8988T (cell line): ENCODE data around the gene ENOX2.

ENCODE experiments used
- DNase-seq: peaks from one replicate; pipeline ENCODE4 v3.0.0; 2011

Gene ENOX2

DNA sequence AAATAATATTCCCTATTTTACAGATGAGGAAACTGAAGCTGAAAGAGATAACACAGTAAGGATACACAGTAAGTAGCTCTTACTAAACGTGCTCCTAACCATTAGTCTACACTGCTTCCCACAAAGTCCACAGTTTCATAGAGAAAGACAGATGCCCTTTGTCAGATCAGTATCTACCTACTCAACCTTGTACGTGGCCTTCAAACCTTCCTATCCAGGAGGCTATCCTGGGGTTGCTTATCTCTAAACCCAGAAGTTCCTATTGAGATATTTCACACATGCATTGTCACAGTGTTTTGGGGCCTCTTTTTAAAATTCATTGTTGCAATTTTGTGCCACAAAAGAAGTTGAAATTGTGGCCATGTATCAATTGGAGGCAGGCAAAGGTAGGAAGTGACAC lies 208.0 kb downstream of the ENOX2 start:
- DNase-seq = no peak

DNA sequence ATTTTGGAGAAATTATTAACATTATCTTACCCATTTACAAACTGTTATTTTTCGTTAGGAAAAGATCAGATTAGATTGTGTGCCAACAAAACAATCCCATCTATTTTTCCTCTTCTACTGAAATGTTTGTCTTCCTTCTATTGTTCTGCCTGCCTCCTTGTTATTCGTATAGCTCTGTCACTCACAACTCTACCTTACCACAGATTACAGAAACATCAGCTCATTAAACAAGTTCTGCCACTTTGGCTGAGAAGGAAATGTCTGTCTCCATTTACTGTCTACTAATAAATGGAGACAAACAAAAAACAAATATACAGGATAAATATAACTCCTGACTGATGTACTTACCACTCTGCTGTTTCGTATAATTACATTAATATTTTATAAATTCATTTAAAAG lies 211.4 kb downstream of the ENOX2 start:
- no peak for DNase-seq

DNA sequence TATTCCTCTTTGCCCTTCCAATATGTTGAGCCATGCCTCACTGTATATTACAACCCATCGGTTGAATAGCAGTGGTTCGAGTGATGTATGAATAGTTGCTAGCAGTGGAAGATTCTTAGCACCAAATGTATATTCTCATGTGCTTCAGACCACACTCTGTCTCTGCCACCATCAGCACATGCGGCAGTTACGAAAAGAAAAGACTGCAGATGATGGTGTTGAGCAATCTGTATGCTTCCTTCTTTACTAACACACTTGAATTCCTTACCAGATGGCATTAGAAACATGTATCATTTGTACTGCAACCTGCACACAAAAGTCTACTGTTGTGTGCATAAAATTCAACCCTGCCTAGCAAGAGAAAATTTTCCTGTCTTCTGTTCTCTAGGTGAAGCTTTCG lies 214.6 kb downstream of the ENOX2 start:
- no peak for DNase-seq

DNA sequence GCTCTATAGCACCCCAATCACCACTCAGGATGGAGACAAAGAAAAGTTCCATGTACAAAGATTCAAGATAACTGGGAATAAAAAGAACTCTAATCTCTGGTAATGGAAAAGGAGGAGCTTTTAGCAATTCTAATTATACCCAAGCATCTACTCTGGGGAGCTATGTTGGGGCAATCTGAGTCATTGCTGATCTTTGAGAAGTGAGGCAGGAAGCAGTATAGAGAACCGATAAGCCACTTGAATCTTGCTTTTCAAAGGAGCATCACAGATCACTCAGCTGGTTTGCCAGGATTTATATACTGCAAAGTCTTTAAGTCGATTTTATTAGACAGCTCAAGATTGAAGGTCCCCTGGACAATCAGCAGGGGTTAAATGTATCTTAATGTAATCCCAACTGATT lies 220.0 kb downstream of the ENOX2 start:
- no peak for DNase-seq

DNA sequence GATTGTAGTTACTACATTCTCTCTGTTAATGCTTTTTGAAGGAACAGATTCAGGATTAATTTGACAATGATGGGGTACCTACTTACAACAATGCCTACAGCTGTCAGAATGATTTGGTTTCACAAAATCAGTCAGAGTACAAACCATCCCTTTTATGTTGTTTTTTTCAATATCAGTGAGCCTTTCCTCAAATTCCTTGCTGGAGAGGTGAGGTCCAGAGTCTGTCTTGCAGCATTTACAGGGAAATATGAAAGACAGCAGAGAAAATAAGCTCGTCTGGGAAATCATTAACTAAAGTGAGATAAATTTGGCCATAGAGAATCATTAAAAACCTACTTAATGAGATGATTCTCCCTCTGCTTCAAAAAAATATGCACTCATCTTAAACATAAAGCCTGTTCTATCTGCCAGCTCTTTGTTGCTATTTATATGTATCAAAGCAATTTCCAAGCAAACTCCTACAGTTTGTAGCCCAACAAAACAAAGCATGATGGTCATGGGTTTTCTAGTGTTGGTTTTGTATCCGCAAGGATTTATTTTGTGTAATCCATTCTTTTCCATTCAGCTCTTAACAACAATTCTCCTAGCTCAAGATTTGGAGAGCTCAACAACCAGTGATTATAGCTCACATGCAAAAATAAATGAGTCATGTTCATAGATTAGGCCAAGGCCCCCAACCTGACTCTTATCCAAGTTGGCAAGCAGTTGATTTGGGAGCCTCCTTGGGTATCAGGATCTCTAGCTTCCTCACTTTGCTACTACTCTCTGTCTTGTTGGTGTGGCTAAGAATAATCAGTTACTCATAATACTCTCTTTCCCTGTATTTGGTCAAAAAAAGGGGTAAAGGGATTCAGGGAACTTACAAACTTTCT lies 222.6 kb downstream of the ENOX2 start:
- DNase-seq = no peak

DNA sequence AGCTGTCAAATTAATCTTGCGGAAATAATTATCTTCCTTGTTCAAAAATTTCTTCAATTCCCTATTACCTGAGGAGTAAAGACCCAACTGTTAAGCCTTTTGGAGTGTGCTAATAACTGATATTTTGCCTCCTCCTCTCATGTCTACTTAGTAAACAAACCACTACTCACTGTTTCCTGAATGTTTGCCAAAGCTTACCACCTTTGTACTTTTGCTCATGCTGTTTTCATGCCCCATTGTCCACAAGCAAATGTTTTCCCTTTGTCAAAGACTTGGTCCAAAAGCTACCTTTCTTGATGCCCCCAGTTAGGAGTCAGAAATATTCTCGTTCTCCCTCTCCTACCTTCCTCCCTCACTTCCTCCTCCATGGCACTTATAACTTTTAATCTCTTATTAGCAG lies 226.1 kb downstream of the ENOX2 start:
- DNase-seq = no peak

DNA sequence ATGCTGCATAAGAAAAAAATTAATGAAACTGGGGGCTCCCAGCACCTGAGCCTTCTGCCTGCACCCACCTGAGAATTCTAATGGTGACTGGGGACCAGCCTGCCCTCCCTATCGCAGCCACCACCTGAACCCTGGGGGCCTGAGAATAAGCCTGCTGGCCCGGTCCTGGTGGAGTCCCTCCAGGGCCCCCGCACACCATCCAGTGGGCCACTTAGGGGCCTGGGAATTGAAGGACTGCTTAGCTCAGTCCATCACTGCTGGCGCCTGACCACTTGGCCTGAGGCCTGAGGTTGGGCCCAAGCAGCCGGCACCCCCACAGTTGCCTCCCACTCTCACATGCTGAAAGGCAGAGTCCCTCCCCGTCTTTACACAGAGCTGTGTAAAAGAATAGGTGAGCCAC lies 230.8 kb downstream of the ENOX2 start:
- no peak for DNase-seq

DNA sequence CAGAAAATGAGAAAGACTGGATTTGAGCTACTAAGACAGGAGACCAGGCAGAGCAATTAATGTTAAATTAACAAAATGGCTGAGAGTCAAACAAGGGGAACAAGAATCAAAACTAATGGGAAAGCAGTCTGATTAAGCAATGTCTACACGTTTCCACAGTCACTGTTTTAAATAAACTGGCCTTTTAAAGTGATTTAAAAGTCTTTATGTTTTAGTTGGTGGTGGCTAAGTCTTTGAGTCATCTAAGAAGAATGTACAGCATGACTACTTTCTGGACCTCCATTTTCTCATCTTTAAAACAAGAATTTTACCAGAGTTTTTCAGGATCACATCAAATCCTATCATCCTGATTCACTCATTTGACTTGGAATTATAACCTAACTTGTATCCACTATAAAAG lies 233.8 kb downstream of the ENOX2 start:
- no peak for DNase-seq

DNA sequence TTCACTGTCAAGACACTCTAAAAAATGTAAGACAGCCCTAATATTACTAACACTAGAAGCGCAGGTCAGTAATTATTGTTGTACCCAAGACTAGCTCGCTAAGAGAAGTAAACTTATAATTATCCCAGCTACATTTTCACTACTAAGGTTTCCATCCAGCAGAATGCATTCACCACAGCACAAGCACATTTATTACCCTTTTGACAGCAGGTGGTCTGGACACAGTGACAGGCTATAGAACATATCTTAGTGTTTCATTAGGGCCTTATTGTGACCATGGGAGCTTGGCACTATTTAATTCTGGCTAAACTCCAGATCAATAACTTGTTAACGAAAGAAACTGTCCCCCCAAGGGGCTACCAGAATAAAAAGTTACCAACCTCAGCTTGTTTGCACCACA lies 237.7 kb downstream of the ENOX2 start:
- no peak for DNase-seq

DNA sequence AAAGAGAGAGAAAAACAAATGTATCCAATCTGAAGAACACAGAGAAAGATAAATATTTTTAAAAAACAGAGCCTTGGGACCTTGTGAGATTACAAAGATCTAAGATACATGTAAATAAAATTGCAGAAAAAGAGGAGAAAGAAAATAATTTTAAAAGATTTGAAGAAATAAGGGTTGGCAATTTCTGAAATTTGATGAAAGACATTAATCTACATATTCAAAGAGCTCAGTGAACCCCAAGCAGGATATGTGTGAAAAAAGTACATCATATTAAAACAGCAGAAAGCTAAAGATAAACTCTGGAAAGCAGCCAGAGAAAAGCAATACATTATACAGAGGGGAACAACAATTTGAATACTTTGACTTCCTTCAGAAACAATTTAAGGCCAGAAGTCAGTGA lies 244.7 kb downstream of the ENOX2 start:
- DNase-seq = no peak

DNA sequence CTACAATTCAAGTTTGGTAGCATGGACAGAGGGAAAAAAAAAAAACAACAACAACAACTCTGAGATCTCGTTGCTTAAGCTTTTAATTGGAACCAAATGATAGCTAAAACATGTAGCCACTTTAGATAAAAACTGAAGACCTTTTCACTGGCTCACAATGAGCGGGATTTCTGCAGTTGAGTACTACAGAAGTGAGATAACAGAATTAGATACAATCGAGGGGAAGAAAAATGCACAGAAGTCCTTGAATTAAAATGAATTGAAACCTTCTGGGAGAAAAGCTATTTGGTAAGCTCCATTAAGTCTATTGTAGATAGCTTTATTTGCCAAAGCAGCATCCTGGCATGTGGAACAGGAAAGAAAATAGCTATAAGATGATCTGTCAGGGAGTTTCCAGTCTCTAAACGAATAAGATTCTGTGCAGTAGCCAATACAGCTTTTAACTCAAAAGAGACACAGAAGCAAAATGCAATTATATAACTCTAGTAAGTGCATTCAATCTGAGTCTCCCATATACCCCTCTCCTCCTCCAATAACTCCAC lies 248.5 kb downstream of the ENOX2 start:
- no peak for DNase-seq

DNA sequence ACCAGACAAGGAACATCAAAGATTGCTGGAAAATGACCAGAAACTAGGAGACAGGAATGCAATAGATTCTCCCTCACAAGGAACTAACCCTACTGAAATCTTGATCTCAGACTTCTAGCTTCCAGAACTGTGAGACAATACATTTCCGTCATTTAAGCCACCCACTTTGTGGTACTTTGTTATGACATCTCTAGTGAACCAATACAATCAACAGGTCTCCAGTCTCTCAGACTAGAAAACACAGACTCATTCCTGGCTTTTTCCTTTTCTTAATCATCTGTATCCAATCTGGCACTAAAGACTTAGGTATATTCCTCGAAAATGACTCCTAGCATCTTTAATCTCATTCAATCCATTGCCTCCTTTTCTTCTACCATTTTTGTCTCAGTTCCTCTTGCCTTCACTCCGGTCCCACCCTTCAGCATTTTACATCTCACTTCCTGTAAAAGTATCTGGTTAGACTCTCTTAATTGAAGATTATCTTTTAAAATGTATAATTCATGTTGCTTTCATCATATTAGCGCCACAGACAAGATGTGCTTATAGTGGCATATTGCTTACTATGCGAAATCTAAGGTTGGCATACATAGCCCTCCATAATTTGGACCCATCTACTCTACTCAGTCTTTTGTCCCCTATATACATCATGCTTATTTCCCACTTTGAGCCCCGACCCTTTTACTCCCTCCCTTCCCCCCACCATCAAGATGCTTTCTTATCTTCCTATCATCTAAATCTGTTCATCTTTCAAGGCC lies 250.0 kb downstream of the ENOX2 start:
- no peak for DNase-seq

DNA sequence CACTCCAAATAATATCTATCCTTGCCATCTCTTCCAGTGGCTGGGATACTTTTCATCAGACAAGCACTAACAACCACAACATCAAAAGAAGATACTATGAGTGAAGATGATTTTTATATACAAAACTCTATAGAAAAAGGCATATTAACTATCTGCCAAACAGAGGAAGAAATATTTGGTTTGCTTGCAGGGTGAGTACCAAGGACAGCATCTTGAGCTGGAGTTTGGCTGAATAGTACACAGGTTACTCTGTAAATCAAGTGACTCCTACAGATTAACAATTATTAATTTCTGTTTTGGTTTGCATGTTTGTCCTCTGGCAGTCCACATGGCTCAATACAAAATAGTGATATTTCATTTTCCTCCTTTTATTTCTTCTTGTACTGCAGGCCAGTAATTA lies 253.3 kb downstream of the ENOX2 start:
- DNase-seq = no peak

DNA sequence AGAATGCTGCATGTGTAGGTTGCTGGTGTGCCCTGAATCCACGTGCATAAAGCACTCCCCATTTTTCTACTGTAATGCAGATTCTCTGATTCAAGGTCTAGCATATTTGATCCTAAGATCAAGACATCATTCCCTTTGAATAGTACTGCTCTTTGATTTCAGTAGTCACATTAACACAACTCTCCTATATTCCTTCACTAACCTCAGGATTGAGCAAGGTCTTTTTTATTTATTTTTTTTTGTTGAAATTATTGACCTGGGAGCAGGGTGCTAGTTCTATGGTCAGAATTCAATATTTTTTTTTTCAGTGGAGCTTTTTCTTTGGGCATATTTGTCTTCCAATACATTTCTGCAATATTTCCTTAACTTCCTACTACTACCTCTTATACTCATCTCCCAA lies 255.5 kb downstream of the ENOX2 start:
- DNase-seq = no peak

DNA sequence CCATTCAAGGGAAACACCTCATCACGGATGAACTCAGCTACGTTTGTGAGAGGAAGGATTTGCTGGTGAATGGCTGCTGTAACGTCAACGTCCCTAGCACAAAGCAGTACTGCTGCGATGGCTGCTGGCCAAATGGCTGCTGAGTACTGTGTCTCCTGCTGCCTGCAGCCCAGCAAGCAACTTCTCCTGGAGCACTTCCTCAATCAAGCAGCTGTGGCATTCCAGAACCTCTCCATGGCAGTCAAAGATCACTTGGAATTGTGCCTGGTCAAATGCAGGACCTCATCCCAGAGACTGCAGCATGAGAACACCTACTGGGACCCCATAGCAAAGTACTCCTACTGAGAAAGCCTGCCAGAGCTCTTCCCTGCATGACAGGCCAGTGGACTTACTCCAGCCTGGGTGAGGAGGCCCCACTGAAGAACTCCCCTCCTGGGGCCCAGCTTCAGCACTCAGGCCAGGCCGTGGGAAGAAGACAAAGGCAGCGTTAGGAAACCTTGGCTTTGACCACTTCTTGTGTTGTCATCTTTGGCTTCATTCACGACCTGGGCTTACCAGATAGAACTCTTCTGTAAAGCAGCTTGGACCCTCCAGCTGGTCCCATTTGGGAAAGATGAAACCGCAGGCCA lies 256.9 kb downstream of the ENOX2 start:
- DNase-seq = no peak

DNA sequence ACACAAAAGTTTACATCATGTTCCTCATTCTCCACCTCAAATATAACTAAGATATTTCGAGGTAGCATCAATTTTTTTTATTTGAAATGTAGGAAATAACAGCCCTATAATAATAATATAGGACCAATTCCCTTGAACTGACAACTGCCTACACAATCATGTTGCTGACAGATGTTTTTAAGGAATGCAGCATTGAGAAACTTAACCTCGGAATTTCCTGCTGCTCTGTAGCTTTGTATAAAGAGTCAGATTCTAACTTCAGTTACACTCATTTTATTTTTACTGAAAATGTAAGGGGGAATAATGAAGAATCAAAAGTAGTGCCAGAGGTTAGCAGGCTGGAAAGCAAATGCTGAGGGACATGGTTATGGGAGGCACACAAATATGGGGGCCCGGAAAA lies 265.4 kb downstream of the ENOX2 start:
- DNase-seq = no peak

DNA sequence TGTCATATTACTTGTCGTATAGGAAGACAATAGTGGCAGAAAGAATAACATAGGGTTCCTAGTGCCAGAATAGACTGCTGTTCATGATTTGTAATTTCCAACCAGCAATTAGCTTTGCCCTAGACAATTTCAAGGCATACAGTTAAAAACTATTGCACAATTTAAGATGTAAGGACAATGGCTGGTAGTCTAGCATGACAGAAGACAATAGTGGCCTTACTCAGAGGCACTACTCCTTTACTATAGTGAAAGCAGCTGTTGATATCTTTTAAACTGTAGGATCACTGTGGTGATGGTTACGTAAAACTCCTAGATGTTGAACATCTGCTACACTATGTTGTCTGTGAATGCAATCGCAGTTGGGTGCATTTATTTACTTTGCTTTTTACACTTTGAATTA lies 266.7 kb downstream of the ENOX2 start:
- DNase-seq = no peak

DNA sequence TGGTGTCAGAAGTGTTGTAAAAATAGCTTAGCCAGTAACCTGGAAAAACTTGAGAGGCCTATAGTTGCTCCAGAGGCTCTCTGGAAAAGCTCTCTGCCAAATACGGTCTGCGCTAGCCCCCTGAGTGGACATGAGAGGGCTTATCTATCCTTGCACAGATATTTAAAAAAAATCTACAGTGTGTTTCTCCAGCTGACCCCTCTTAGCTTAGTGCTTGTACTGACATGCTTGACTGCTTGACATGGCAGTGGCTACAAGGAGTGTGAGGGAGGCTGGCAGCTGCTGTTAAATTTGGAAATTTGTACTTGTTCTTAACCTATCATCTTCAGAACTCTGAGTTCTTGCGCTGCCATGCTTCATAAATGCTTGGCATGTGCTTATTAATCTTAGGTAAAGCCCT lies 272.0 kb downstream of the ENOX2 start:
- DNase-seq = no peak

DNA sequence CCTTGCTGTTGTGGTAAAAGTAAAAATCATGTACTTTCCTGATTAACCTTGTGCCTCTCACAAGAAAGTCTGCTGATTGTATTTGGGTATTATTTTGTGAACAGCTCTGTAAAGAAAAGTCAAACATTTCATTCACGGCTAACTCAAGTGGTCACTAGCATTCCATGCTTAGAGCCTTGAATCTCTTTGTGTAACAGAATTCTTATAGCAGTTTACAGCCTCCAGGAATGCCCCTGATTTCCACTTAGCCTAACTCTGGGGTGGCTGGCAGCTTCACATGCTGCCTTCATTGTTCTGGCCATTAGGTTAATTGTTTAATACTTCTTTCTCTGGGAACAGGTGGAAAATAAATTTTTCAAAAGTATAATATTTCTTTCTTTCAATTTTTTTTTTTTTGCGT lies 274.5 kb downstream of the ENOX2 start:
- DNase-seq = no peak

DNA sequence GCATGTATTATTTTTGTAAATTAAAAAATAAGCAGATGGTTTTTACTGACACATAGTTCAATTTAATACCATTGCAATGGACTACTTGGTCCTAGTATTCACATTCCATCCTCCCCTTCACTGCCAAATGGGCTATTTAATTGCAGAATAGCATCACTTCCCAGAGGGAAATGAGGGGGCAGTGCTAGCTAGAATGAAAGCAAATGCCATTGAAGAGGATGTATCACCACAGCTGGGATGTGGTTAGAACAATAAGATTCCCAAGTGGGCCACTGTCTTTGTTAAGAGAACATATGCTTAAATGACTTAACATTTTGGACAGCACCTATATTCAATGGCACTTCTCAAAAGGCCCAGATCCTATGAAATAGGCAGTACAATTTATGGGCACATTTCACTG lies 276.5 kb downstream of the ENOX2 start:
- DNase-seq = no peak

DNA sequence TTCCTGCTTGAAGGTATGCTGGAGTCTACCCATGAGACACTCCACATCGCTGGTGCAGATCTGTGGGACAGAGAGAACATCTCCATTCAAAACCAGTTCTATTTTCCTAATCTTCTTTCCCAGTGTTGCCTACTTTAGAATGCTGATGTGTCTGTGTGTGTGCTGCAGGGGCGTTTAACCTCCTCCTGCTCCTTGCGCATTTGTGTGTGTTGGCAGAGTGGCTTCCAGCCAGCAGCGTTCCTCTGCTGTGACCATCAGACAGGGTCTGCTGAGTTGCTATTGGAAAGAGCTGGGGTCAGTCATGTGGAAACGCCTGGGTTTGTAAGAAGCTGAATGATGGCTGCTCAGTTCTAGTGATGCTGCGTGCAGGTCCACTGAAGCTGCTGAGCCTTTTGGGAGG lies 277.6 kb downstream of the ENOX2 start:
- no peak for DNase-seq

DNA sequence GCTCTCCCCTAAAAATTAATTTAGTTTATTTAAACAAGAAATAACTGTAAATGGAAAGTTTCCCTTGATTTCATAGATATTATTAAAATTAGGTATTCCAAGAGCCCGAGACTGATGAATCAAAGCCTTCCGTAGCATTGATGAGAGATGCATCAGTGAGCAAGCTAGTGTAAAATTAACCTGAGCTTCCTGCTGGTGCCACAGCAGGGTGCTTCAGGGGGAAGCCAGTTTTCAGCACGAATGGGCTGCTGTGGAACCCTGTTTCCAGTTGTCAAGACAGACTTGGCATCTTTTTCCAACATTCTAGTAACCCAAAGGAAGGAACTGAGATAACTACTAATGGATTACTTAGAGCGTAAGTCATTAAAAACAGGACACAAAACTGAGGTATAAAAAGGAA lies 279.5 kb downstream of the ENOX2 start:
- DNase-seq = no peak

DNA sequence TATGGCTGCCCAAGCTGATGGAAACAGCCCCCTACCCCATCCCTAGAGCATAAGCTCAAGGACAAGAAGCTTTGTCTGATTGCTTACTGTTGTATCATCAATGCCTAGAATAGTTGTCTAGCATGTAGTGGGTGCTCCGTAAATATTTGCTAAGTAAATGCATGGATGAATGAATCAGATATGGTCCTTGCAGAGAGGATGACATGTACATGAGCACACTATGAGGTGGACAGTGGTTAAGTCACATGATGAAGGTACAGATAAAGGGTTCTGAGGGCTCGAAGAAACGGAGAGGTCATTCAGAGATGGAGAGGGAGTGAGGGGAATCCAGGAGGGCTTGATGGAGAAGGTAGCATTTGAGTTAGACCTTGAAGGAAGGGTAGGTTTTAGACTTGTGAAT lies 287.1 kb downstream of the ENOX2 start:
- no peak for DNase-seq

DNA sequence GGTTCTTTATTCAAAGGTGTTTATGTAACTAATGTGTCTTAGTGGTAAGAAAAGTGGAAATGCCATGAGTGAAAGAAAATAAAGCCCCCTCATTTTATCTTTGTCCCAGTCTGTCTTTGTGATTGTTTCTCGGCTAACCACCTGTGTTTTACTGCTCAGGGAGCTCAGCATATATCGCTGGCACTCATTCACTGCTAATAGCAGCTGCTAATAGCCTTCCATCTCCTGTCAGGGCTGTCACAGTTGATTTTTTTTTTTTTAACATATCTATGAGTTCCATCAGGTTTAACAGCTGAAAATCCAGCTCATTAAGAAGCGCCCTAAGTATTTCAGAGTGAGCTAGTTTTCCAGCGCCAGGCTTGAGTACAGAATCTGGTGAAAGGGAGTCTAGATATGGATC lies 295.6 kb downstream of the ENOX2 start:
- no peak for DNase-seq
